Mesenteric fat pad (tissue), 1 donor: Measurements from ENCODE around the gene TCP11. TPM values are rescaled to one million over a fixed set of nuclear protein-coding genes. Genes with fewer than 3 reads are reported as not detected.
"Not testable (repeated sequence)": the region's sequence is repeated elsewhere in the genome, so short reads cannot be mapped to it uniquely, and the experiment has no call there.

Experiments
- DNase-seq: peaks from one replicate; pipeline ENCODE4 v3.0.0-alpha.2; 2020; ENCODE audit warnings: low spot score
- total RNA-seq: library from RNA; stranded (reverse); fragmentation: NEBNext Ultra II Directional; extraction: Animal tissue kit (Norgen Biotek cat#: 25700); gene quantifications from one replicate; pipeline ENCODE4 v1.2.1, GENCODE V29; 2021
- donor health status: DM: yes; HTN: yes; CAD: no.

TCP11 gene
- total RNA-seq, 1 donor from 2014 or later: not detected

DNA sequence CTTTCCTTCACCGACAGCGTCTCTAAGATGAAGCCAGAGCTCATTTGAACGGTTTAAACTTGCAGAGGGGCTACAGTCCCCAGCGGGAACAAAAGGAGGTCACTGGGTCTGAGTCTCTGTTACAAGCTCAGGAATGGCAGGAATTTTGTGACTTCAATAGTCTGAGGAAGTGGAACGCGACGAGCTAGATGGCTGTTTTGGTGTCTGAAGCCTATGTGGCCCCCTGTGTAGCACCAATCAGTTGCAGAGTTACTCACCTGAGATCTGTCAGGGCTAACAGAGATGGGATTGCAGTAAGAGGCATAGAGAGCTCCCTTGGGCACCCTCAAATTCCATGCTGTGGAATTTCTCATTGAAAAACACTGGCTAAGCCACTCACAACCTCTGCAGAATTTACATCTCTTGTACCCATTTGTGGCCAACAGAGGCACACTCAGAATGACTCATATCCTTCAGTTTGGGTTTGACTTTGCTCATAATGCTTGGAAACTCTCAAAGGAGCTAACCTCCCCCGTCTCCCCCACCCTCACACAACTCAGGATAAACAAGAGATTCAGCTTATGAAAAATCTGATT lies 7.1 kb upstream of the TCP11 start:
- no peak for DNase-seq

DNA sequence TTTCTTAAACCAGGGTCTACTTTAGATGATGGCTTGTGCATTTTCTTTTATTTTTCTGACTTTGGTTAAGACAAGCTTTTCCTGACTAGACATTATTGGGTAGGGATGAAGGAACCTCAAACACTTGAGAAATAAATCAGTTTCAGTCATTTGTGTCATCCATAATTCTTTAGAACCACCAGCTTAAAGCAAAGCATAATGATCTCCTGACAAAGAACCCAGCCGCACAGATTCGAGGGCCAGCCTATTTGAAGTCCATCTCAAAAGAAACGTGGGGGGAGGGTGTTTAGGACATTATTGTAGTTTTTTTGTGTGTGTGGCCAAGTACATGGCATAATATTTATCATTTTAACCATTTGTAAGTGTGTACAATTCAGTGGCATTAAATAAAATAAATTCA lies 6.3 kb upstream of the TCP11 start:
- no peak for DNase-seq

DNA sequence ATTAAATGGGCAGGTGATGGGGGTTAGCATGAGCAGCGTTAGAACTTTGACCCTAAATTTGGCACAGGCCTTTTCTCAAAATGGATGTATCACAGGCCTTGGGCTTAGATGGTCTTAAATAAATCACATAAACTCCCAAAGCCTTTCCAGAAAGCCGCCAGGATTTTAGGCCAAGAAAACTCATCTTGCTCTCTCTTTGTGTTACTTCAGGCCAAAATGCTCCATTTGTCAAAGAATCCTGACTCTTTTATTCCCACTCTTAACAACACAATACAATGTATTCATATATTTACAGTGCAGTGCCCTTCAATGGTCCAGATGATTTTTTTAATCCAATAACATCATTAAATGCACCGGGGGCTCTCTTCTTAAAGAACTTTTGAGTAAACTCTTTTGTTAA lies 5.9 kb upstream of the TCP11 start:
- DNase-seq: no peak

DNA sequence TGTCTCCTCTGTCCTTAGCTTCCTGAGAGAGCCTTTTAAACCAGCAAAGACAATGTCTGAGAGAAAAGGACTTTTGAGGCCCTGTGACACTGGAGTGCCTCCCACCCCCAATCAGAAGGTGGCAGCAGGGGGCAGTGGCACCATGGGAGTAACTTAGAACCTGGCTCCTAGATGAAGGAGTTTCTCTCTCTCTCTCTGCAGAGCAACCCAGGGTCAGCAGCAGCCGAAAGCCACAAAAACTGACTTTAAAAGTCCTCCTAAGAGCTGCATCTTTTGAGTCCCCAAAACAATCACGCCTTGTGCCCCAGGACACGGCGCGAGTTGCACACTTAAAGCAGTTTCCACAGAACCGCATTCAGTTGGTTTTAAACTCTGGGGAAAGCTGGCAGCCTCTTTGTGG lies 5.3 kb upstream of the TCP11 start:
- DNase-seq: no peak

DNA sequence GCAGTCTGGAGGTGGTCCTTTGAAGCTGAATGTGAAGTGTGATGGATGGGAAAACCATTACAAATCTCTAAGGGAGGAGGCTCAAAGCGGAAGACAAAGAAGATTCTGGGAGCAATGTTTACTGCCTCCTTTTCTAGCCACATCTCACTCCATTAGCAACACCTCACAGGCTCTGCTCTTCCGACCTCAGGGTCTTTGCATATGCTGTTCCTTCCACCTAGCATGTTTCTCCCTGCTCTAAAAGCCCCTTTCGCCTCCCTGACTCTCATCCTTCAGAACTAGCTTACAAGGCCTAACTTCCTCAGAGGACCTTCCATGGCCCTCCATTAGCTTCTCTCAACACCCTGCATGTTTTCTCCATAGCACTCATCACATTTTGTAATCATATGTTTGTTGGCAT lies 4.6 kb upstream of the TCP11 start:
- DNase-seq: no peak

DNA sequence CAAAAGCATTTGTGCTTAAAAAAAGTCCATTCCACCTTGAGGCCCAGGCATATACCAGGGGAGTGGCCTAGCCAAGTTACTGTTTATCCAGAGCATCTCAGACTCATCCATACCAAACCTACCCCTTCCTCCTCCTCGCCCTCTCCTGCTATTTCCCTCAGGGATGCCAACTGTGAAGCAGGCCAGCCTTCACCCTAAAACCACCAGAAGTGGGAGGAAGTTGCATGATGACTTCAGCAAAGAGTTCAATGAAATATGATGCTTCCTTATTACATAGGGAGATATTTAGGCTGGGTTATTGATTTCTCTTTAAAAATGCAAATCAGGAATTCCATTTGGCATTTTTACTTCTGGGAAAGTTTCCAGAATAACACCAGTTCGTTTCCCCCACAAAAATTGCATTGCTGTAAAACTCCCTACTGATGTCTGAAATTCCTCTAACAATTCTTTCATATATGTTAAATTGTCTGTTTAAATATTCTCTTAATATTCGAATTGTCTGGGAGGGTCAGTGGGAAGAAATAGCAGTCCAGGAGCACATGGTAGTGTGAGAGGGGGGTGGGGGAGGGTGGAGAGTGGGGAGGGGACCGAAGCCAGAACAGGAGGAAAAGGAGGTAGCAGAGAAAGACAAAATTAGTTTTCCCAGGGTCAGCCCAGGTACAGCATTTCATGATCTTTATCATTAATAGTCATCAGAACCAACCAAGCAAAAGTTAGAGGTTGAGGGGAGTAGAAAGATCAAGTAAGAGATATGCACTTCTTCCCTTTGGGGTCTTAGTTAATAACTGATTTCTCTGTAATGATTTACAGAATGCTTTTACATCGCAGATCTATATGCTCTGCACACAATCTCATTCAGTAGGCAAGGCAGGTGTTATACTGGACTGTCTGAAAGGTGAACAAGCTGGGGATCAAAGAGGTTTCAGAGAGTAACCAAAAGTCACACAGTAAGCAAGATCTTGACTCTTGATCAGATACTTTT lies 1.7 kb upstream of the TCP11 start:
- DNase-seq: no peak

DNA sequence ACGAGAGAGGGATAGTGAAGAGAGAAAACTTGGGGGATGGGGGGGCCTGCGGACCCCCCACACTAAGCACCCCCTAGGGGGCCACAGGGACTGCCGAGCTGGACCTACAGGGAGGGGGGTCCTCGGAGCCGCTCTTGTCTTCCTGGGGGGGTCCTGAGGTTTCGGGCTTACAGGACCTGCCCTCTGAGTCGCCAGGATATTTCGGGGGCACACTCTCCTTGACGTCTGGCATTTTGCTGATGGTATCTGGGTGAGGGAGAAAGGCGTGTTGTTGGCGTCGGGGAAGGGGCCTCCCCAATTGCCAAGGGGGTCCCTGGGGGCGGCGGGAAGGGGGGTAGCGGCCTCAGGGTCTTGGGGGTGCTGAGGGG lies 516 bp downstream of the TCP11 start:
- no peak for DNase-seq

DNA sequence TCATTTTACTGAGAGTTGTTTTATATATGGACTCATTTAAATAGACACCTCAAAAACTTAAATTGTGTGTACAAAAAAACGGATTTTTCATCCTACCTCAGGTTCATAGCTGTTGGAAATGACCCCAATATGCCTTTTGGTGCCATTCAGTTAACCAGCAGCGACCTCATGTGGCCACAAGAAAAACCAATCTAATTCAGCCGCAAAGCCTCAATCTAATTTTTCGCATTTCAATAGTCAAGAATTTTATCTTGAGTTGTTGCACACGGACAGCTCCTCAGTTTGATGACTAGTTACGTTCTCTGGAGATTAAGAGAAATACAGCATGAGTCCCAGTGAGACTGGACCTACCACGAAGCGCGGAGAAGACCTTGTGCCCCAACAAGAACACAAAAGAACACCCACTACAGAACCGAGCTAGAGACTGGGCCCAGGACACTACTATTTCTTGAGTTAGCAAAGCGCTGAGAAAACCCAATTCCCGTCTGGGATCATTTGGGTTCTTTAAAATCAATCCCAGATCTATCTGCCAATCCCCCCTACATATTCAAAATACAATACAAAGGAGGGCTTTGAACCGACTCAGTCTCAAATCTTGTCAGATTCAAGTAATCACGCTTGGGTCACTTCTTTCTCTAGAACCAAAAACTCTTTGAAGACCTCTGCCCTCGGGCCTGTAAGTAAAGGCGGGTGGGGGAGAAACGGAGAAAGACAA lies 1.1 kb downstream of the TCP11 start:
- DNase-seq: no peak

DNA sequence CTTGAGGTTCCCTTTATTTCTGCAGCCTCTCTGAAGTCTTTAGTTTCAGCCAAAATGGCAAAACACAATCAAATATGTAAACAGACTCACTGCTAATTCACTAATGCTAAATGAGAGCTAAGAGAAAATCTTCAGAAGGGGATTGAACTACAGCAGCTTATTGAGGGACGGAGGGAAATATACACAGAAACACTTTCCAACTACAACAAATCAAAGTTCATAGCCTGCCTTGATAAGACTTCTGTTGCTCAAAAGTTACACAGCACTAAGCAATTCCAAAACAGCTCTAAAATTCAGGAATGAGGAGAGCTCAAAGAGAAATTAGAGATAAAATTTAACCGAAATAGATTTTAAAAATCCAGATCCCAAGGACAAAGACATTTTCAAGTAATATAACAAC lies 1.7 kb downstream of the TCP11 start:
- no peak for DNase-seq

DNA sequence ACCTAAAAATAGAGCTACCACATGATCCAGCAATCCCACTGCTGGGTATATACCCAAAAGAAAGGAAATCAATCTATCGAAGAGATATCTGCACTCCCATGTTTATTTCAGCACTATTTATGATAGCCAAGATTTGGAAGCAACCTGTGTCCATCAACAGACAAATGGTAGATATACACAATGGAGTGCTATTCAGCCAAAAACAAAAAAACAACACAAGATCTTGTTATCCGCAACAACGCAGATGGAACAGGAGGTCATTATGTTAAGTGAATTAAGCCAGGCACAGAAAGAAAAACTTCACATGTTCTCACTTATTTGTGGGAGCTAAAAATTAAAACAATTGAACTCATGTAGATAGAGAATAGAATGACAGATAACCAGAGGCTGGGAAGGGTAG lies 2.9 kb downstream of the TCP11 start:
- DNase-seq: not testable (repeated sequence)

DNA sequence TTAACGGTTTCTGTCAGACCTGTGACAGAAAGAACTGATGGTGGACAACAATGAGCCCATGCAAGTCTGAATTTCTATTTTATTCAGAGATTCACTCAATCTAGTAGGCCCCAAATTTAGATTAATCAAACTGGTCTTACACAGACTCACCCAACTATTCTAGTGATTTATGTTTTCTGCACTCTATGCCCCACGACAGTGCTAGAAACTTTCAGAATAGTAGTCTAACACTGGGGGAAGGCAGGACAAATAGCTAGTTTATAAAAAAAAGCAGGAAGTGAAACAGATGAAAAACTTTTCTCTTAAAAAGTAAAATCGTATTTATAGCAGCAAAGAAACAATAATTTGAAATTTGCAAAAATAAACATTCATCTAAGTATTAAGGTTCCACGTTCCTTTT lies 5.0 kb downstream of the TCP11 start:
- no peak for DNase-seq

DNA sequence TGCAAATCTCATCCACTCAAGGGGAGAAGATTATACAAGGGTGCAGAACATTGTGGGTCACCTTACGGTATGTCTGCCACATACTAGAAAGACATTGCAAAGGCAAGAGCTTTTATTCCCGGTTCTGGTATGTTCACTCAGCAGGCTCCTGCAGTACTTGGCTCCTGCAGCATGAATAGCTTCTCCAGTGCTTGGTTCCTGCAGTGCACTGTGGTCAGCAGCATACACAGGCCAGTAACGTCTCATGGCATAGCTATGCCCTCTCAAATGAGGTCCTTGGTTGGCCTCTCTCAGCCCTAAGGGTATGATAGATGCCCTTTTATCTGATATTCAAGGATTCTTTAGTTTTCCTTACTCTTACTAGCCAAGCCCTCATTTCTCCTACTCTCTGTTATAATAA lies 12.6 kb downstream of the TCP11 start:
- no peak for DNase-seq

DNA sequence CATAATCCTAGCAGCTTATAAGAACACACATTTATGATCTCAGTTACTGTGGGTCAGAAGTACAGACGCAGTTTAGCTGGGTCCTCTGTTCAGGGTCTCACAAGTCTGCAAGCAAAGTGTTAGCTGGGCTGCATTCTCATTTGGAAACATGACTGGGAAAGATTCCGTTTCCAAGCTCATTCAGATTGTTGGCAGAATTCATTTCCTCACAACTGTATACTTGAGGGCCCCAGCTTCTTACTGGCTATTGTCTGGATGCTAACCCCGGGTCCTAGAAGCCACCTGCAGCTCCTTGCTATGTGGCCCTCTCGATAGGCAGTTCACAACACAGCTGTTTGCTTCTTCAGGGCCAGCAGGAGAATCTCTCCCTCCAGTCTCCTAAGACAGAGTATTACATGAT lies 13.1 kb downstream of the TCP11 start:
- no peak for DNase-seq

DNA sequence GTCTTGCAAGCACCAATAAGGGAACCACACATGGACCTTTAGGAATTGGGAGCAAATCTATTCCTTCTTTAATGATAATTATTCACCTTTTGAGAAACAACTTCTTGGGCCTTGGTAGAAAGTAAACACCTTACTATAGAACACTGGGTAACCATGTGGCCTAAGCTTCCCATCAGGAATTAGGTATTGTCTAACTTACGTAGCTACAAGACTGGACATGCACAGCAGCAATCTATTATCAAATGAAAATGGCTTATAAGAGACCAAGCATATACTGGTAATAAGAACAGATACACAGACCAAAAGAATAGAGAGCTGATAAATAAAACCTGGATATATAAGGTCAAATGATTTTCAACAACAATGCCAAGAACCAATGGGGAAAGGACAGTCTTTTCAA lies 16.8 kb downstream of the TCP11 start:
- no peak for DNase-seq

DNA sequence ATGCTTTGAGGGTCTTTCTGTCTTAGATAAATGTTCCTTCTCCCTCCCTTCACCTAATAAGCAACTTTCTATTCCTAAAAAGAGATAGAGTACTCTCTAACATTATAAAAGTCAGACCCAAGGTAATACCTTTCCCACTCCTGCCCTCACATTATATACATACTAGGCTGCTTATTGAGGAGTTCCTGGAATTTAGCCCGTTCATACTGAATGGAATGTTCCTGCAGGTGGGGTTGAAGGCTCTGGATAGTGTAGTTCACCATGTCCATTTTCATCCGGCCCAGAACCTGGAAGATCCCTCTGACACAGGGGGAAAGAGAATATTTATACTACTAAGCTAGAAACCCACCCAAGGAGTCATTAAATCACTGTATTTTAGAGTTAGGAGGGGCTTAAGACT lies 20.4 kb downstream of the TCP11 start:
- no peak for DNase-seq

DNA sequence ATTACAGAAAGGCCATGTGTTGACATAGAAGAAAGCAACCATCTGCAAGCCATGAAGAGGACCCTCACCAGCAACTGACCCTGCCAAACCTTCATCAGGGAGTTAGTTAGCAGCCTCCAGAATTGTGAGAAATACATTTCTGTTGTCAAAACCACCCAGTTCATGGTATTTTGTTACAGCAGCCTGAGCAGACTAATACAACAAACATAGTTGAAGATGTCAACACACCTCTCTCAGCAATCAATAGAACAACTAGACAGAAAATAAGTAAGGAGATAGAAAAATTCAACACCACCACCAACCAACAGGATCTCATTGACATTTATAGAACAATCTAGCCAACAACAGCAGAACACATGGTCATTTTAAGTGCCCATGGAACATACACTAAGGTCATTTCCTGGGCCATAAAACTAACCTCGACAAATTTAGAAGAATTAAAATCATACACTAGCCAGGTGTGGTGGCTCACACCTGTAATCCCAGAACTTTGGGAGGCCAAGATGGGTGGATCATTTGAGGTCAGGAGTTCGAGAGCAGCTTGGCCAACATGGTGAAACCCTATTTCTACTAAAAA lies 32.7 kb downstream of the TCP11 start:
- DNase-seq: no peak

DNA sequence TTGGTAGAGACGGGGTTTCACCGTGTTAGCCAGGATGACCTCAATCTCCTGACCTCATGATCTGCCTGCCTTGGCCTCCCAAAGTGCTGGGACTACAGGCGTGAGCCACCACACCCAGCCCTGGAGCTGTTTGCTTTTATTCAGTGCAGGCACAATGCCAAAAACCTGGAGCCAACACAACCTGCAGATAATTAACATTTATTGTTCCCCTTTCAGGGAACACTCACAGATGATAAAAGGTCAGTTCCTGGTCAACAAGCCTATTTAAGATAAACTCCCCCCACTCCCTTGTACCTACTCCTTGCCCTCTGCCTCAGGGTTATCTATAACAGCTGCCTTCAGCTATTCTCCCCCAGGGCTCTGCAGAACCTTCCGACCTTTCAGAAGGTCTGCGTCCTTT lies 33.4 kb downstream of the TCP11 start:
- DNase-seq: not testable (repeated sequence)

DNA sequence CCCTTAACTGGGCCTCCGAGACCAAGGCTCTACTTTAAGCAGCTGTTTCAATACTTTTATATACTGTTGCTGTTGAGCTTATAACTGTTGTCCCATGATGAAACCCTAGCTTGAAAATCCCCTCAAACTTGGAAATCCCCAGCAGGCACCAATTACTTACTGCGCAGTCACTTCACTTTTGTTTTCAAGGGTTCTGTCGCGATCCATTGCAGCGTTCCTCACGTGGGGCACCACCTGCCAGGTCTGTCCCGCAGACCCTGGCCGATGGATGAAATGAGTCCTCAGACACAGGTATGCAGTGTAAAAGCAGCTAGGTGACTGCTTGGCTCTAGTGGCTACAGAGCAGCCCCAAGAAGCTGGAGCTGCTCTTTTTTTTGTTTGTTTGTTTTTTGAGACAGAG lies 33.9 kb downstream of the TCP11 start:
- DNase-seq: not testable (repeated sequence)

DNA sequence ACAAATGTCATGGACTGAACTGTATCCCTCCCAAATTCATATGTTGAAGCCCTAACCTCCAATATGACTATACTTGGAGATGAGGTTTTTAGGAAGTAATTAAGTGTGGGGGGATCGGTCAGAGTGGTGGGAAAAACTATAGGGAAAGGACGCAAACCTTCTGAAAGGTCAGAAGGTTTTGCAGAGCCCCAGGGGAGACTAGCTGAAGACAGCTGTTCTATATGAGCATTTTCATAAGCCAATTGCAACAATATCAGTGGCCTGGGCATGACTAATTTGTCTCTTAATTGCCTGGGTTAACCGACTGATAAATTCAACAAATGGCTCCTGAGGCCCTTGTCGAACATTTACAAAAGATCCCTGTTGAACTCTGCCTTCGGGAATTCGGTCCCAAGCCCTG lies 35.1 kb downstream of the TCP11 start:
- DNase-seq: not testable (repeated sequence)

DNA sequence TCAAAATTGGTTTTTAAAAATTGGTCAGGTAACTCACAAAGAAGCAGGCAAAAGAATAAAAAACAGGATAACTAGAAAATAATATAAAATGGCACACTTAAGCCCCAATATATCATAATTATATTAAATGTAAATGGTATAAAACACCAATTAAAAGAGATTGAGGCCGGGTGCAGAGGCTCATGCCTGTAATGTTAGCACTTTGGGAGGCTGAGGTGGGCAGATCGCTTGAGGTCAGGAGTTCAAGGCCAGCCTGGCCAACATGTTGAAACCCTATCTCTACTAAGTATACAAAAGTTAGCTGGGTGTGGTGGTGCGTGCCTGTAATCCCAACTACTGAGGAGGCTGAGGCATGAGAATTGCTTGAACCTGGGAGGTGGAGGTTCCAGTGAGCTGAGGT lies 36.1 kb downstream of the TCP11 start:
- DNase-seq: no peak

DNA sequence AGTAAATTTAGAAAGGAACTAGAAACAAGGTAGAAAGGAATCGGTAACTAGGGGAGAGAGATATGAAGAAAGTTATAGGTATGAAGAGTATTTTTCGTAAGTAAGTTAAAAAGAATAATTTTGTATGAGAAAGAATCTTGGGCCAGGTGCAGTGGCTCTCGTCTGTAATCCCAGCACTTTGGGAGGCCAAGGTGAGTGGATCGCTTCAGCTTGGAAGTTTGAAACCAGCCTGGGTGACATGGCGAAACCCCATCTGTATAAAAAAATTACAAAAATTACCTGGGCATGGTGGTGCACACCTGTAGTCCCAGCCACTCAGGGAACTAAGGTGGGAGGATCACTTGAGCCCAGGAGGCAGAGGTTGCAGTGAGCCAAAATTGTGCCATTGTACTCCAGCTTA lies 42.0 kb downstream of the TCP11 start:
- no peak for DNase-seq
